Measurements from ENCODE around the gene MUC2. TPM values are rescaled to one million over a fixed set of nuclear protein-coding genes. Genes with fewer than 3 reads are reported as not detected.

The MUC2 gene
- total RNA-seq, result 0.26 TPM

DNA sequence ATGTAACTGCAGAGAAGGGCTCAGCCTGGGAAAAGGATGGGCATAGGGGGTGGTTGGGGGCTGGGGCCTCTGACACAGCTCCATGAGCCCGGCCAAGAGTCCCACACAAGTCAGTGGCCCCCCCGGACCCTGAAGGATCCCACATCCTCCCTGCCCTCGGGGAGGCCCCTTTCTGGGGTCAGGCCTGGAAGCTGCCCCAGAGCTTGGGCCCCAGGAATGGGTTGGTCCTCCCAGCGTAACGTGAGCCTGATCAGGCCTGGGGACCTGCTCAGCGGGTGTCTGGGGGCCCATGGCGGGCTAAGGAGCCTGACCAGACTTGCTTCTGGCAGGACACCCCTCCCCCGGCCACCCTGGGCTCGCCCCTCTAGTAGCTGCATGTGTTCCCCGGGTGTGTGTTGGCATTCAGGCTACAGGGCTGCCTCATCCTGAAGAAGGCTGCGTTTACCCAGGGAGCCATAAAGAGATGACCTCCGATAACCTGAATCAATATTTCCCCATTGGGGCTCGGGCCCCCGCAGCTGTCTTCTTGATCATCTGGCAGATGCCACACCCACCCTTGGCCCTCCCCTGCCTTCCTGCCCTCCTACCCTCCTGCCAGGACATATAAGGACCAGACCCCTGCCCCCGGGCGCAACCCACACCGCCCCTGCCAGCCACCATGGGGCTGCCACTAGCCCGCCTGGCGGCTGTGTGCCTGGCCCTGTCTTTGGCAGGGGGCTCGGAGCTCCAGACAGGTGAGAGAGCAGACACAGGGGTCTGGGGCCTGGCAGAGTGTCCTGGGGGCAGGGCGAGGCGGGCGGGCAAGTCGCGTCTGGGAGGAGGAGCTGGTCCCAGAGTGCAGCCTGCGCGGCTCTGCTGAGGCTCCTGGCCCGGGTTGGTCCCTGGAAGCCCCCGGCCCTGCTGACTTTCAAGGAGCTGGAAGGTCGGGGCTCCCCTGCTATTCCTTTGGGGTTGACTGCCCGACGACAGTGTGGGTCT lies at the start of gene MUC2:
Gene MUC2, plus strand, starts transcription at position 631 of the 978 bp plus-strand sequence.
- DNase-seq (ENCODE audit: low spot score), result no peak

GRCh38 chr11:1025410-1026162 lies 49.1 kb upstream of the MUC2 start:
- DNase-seq (ENCODE audit: low spot score), result no peak

DNA sequence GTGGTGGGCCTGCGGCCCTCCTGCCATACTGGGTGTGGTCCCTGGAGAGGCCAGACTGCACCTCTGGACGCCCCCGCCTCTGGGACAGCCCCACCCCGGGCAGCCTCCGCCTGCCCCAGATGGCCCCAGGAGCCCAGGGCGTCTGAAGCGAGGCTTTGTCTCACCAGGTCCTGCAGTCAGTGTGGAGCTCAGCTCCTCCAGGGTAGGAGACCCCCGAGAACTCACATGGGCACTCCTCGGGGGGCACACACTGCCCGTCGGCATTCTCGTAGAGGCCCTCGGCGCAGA lies 48.6 kb upstream of the MUC2 start:
- no peak for DNase-seq (ENCODE audit: low spot score)

- no peak for DNase-seq (ENCODE audit: low spot score)
Observed at GRCh38 chr11:1026641-1027482, 47.8 kb upstream of the MUC2 start.

GRCh38 chr11:1027483-1028290 lies 47.0 kb upstream of the MUC2 start:
- no peak for DNase-seq (ENCODE audit: low spot score)

DNA sequence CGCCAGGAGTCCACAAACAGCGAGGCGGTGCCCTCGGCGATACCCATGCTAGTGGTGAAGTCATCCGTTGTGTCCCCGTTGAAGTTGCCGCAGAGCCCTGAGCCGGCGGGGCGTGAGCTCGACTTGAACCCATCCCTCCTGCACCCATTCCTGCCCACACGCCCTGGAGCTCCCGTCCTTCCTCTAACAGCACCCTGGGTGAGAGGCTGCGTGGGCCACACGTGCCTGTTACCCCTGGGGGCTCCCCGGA lies 46.5 kb upstream of the MUC2 start:
- no peak for DNase-seq (ENCODE audit: low spot score)

DNA sequence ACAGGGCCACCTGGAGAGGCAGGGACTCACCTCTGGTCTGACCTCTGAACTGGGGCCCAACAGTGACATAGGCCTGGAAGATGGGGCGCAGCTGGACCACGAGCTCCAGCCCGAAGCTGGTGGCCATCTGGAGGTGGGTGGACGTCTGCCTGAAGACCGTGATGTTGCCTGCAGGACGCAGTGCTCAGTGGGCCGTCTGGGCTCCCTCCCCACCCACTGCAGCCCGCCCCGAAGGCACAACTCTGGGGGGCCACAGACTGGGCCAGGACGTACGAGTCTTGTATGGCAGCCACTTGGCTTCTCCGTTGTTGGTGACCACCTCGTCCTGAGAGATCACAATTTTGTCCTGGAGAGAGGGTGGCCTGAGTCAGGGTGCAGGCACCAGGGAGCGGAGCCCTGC lies 46.1 kb upstream of the MUC2 start:
- DNase-seq (ENCODE audit: low spot score), result no peak

GRCh38 chr11:1029051-1029450 lies 45.6 kb upstream of the MUC2 start:
- DNase-seq (ENCODE audit: low spot score), result no peak

DNA sequence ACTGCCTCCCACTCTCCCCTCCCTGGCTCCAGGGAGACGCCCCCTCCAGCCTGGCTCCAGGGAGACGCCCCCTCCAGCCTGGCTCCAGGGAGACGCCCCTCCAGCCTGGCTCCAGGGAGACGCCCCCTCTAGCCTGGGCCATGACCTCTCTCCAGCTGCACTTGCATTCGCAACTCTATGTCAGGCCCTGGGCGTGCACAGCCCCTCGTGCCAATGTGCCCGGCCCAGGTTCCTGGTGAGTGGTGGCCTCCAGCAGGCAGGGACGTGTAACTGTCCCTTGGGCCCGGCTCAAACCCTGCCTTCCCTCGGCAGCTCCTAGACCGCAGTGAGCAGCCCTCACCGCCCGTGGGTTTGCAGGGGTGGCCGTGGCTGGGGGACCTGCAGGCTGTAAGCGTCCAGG lies 45.0 kb upstream of the MUC2 start:
- DNase-seq (ENCODE audit: low spot score), result no peak

DNA sequence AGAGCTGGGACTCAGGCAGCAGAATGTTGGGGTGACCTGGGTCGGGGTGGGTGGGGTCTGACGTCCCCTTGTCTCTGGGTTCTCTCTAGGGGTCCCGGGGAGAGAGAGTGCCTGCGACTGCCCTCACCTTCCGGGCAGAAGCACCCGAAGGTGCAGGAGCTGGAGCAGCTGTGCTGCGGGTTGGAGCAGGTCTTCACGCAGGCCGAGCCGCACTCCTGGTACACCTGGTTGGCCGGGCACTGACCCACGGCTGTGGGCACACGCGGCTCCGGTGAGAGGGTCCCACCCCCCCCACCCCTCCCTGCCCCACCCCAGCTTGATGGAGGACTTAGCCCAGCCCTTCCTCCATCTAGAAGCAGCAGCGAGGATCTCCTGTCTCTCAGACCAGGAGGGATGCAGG lies 44.6 kb upstream of the MUC2 start:
- DNase-seq (ENCODE audit: low spot score), result no peak

DNA sequence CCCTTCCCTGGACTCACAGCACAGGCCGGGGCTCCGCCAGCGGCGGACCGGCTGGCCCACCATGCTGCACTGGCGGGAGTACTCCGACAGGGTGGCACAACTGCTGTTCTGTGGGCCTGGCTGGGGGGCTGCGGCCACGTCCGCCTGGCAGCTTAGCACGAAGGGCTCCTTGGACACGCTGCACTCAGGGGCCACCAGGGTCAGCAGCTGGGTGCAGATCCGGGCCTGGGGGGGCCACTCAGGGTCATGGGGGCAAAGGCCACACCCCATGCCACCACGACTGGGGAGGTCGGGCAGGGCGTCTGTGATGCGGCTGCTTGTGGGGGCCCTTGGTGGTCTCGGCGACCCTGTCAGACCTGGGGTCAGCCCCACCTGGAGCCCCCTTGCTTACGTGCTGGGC lies 44.1 kb upstream of the MUC2 start:
- no peak for DNase-seq (ENCODE audit: low spot score)

- no peak for DNase-seq (ENCODE audit: low spot score)
Observed at GRCh38 chr11:1031121-1031899, 43.4 kb upstream of the MUC2 start.

GRCh38 chr11:1032310-1032891 lies 42.3 kb upstream of the MUC2 start:
- no peak for DNase-seq (ENCODE audit: low spot score)

DNA sequence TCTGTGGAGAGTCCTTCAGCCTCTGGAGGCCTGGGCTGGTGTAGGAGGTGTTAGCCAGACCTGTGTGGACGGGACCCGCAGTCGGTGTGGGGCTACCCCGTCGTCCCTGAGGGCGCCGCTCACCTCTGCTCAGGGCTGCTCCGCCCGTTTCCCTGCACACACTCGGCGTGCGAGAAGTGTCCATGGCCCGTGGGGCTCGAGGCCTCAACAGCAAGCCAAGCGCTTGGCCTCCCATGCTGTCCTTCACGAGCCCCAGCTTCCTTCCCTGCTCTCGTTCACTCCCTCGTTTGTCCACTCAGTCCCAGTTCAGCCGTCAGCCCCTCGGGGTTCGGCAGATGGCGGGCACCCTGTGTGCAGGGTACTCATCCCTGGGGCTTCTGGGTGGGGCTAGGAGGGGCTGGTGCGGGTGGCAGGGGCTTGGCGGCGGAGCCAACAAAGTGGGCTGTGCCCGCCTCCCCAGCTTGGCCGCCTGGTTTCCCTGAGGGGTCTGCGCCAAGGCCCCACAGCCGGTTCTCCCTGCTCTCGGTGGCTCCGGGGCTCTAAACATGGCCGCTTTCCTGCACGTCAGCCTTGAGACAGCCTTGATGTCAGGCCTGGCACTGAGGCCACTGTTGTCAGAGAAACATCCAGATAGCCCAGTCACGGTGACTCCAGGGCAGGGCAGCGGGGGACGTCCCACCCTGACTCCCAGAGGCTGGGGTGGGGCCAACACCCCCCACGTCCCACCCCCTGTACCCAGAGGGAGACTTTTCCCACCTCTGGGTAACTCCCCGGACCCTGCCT lies 41.5 kb upstream of the MUC2 start:
- DNase-seq (ENCODE audit: low spot score), result no peak

GRCh38 chr11:1034001-1034400 lies 40.7 kb upstream of the MUC2 start:
- DNase-seq (ENCODE audit: low spot score), result no peak

- no peak for DNase-seq (ENCODE audit: low spot score)
Observed at GRCh38 chr11:1034456-1035295, 40.0 kb upstream of the MUC2 start.

DNA sequence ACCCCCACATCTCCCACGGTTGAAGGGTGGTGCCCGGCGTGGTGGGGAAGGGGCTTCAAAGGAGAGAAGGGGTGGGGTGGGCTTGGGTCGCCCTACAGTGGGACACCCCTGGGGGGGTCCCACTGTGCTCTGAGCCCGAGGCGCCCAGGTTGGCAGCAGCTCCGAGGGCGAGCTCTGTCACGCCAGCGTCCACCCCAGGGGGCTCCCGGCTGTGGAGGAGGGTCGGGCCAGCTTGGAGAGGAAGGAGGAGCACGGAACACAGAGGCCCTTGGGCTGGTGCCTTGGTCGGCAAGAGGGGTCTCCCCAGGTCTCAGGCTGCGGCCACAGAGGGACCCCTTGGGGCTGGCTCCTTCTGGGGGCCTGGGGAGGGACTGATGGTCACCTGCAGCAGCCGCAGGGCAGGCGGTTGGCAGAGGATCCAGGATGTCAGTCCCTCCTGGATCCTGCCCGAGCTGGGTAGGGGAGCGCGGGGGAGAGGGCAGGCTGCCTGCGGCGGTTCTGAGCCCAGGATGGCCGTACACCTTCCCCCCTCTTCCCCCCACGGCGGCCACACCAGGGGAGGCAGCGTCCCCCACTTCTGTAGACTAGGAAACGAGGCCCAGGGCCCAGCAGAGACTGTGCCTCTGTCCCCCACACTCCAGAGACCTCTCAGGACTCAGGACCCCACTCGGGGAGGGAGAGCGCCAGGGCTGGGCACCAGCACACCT lies 38.9 kb upstream of the MUC2 start:
- DNase-seq (ENCODE audit: low spot score), result no peak

- DNase-seq (ENCODE audit: low spot score), result no peak
Observed at GRCh38 chr11:1036303-1036923, 38.3 kb upstream of the MUC2 start, which contains the start of gene MUC6. Gene MUC6 (minus strand): TSS chr11:1036718. CDS start chr11:1036655, 63 bp downstream.

All from mucosa of gallbladder (tissue), 1 donor.